HG02623 (cell line): ENCODE measurements around the gene NME8.
"Not testable (repeated sequence)": the region's sequence is repeated elsewhere in the genome, so short reads cannot be mapped to it uniquely, and the experiment has no call there.

Experiments used
- ATAC-seq: cut with Tn5 transposase; IDR thresholded peaks from one replicate; pipeline ENCODE4 v1.9.1; 2021; ENCODE audit warnings: moderate library complexity; ENCODE audit not compliant: unreplicated experiment

NME8 gene, protein sequence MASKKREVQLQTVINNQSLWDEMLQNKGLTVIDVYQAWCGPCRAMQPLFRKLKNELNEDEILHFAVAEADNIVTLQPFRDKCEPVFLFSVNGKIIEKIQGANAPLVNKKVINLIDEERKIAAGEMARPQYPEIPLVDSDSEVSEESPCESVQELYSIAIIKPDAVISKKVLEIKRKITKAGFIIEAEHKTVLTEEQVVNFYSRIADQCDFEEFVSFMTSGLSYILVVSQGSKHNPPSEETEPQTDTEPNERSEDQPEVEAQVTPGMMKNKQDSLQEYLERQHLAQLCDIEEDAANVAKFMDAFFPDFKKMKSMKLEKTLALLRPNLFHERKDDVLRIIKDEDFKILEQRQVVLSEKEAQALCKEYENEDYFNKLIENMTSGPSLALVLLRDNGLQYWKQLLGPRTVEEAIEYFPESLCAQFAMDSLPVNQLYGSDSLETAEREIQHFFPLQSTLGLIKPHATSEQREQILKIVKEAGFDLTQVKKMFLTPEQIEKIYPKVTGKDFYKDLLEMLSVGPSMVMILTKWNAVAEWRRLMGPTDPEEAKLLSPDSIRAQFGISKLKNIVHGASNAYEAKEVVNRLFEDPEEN

DNA sequence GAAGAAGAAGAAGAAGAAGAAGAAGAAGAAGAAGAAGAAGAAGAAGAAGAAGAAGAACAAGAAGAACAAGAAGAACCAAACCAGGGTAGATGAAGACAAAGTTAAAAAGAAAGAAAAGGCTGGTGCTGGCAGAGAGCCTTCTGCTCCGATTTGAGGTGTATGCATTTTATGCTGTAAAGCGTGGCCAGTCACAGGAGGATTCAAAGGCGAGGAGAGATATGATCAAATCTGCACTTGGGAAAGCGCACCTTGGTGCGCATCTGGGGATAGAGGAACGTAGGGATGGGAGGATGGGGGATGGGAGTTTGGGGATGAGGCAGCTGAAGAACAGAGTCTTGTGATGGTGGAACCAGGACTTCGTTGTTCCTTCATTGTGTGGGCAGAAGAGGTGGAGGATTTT lies at the start of gene NME8:
TSS of gene NME8 (plus strand) at position 301 of the 400 bp plus-strand sequence. CDS start 1,670 bp downstream, outside the sequence.
- ATAC-seq, result no peak

DNA sequence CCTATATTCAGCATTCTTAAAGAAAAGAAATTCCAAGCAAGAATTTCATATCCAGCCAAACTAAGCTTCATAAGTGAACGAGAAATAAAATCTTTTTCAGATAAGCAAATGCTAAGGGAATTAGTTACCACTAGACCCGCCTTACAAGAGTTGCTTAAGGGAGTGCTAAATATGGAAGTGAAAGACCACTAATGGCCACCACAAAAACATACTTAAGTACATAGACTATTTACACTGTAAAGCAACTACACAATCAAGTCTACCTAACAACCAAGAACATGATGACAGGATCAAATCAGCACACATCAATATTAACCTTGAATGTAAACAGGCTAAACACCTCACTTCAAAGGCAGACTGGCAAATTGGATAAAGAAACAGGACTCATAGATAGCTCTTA lies 42.2 kb upstream of the NME8 start:
- no peak for ATAC-seq

DNA sequence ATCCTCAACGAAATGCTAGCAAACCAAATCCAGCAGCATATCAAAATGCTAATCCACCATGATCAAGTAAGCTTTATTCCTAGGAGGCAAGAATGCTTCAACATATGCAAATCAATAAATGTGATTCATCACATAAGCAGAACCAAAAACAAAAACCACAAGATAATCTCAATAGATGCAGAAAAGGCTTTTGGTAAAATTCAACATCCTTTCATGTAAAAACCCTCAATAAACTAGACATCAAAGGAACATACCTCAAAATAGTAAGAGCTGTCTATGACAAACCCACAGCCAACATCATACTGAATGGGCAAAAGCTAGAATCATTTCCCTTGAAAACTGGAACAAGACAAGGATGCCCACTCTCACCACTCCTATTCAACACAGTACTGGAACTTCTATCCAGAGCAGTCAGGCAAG lies 36.2 kb upstream of the NME8 start:
- not testable (repeated sequence) for ATAC-seq

DNA sequence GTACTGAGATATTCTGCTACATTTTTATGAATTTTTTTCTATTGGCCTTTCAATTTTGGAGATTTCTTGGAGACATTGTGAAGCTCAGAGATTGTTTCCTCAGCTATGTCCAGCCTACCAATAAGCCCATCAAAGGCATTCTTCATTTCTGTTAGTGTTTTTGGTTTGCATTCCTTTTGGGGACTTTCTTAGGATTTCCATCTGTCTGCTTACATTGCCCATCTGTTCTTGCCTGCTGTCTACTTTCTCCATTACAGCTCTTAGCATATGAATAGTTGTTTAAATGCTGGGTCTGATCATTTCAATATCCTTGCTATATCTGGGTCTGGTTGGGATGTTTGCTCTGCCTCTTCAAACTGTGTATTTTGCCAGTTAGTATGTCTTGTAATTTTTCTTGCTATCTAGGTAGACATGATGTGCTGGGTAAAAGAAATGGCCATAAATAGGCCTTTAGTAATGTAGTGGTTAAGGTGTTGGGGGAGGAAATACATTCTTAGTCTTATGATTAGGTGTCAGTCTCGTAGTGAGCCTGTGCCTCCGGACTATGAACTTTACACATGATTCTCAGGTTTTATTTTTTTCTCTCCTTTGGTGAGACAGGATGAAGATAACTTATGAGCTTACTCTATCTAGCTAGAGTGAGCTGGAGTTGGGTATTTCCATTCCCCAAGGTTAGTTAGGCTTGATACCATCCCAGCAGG lies 32.6 kb upstream of the NME8 start:
- ATAC-seq, result peak; percentile 83

DNA sequence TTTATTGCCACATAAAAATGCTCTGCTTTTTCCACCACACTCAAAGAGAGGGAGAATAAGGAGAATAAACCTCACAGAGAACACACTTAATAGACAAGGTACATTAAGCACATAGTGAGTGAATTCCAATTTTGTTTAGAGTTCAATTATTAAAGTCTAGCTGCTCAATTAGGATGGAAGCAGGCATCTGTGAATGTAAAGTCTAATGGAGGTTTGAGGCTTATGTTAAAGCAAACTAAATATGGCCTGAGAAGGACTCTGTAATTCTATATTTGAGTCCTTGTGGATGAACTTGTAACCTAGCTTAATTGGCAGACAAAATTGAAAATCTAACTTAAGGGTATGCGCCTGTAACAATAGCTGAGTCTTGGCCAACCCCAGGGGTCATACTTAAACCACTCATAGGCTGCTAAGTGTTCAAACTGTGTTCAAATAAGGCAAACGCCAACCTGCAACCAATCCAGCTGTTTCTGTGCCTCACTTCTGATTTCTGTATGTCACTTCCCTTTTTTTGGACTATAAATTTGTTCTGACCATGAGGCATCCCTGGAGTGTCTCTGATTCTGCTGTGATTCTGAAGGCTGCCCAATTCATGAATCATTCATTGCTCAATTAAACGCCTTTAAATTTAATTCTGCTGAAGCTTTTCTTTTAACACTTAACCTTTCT lies 31.3 kb upstream of the NME8 start:
- no peak for ATAC-seq

DNA sequence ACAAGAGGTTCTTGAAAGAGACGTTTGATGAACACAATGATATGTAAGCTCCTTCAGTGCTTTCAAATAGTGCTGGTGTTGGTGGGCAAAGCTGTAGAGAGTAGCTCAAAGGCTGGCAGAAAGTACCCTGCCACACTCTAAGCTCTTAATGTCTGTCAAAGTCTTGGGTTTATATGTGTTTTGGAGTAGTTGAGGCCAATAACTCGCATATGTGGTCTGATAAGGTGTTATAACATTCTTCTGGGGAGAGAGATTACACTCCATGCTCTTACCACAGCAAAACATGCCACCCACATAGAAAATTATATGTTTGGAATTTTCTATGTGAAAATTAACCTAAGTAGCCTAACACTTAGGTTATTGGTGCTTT lies 30.8 kb upstream of the NME8 start:
- no peak for ATAC-seq

DNA sequence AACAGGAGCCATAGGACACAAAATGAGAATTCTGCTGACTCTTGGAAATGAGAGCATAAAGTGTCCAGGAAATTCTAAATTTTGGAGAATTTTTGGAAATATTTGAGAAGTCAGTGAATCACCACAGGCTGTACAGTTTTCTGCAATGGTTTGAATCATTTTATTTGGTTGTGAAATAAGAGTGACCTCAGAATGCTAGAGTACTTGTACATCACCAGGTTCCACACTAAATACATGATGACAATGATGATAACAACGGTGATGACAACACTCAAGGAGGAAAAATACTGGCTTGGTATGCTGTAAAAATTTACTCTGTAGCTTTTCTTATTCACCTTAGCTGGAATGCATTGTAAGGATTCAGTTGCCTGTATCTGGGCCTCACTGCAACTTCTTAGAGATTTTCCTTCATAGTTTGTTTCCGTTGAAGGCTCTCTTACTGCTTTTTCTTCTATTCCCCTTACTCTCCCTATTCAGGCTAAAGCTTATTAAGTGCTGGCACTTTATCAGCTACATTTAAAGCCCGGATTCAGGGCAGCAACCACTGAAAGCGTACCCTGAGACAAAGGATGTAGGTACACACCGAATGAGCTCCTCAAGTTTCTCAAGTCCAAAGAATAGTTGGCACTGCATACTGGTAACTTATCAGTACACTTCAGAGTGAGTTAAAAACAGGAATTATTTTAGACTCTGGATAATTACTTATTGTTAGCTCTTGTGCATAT lies 30.2 kb upstream of the NME8 start:
- no peak for ATAC-seq

DNA sequence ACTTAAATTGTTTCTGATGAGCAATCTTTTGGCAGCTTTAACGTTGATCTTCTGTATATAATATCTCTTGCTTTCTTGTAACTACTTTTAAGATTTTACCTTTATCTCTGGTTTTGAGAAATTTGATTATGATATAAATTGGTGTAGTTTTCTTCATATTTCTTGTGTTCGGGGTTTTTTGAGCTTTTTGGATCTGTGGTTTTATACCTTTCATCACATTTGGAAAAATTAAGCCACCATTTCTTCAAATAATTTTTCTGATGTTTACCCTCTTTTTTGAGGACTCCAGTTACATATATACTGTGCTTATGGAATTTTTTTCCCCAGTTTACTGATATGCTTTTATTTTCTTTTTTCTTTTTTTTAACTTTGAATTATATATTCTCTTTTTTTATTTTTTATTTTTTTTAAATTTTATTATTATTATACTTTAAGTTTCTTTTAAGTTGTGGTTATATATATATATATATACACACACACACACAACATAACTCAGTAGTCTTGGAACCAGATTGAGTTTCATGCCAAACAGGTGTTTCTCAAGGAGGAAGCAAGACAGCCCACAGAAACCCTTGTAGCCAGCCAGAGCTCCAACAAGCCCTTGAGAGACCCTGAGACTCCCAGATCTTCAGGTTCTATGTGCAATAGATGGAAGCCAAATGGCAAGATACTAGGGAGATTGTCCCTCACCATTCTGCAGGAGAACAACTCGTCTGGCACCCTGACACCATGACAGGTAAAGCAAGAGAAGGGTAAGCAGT lies 27.5 kb upstream of the NME8 start:
- ATAC-seq, result peak; percentile 83

DNA sequence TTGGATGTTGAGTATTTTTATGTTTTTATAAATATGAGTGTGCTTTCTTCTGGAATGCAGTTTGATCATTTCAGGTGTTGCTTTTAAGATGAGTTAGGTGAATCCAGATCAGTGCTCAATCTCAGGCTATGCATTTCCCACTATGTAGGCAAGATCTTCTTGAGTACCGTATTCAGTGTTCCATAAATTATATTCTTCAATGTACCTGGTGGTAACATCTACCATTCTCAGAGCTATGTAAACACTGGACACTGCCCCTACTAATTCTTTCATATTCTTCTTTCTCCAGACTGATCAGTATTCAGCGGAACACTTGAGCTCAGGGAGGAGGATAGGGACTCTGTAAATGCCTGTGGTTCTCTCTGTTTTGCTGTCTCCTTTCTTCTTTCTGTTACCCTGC lies 25.5 kb upstream of the NME8 start:
- ATAC-seq, result no peak

DNA sequence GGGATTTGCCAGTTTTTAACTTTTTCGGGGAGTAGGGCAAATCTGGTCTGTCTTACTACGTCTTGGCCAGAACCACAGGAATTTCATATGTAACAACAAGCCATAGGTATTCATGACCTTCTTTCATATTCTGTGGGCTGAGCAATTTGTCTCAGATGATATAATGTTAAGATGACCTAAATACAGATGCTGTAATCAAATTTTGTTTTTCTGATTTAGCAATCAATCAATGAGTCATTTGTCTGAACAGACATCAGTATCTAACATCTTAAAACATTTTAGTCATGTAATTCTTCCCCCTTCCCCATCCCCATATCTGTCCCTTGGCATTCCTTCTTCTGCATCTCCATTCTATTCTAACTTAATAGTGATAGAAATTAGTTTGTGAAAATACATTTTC lies 24.8 kb upstream of the NME8 start:
- no peak for ATAC-seq

DNA sequence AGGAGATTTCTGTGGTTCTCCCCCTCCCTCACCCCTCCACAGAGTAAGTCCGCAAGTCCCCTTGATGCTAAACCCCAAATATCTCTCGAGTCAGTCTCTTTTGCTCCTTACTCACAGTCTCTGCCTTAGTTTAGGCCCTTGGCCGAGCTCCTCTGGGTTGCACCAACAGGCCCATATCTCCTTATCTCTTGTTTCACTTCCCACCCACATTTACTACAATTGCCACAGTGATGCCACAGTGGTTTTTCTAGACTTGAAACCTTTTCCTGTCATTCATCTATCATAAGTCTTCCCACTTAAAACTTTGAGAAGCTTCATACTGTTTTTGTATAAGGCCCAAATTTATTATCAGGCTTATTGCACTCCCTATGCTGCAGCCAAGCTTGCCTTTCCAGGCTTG lies 23.4 kb upstream of the NME8 start:
- no peak for ATAC-seq

DNA sequence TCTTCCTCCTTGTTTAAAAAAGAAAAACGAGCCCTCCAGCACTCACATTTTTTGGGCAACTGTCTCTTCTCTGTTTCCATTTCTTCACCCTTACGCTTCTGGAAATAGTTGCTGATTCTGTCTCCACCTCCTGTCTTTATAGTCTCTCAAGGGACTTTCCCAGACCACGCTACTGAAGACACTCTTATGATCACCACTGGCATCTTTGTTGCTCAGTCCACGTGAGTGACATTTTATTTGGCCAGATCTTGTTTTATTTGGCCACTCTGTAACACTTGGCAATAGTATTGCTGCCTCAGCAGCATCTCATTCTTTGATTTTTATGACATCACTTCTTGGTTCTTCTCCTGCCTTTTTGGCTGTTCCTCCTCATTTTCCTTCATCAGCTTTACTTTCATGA lies 21.6 kb upstream of the NME8 start:
- no peak for ATAC-seq

DNA sequence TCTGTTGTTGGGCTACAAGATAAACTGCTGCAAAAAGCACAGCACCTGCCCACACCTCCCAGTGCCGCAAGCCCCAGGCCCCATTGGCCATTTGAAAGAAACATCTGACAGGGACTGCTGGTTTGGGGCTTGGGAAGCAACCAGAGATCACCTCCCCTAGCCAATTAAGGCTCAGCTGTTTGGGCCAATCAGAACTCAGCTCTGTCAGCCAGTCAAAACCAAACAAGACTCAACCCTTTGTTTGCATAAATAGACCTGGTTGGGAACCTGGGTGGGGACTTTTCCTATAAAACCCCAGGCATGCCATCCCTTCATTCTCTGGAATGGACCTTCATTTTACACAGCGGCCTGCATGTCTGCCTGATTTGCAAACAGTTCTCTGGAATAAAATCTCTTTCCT lies 17.2 kb upstream of the NME8 start:
- no peak for ATAC-seq

DNA sequence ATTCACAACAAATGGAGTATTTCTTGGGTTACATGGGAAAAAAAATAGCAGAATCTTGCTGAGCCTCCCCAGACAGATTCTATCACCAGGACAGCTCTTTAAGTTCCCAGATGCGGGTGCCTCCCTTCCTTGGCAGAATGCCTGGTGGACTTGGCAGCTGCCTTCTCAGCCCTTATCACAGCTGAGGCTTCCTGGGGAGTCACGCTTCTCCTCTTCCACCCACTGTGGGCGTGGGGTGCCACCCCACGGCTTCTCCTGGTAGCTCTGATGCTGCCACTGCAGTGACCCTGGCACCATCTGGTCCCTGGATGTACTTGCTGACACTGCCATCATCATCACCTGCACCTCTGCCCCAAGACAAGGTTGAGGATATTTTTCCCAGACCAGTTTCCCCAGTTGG lies 16.2 kb upstream of the NME8 start:
- ATAC-seq, result peak; percentile 88

DNA sequence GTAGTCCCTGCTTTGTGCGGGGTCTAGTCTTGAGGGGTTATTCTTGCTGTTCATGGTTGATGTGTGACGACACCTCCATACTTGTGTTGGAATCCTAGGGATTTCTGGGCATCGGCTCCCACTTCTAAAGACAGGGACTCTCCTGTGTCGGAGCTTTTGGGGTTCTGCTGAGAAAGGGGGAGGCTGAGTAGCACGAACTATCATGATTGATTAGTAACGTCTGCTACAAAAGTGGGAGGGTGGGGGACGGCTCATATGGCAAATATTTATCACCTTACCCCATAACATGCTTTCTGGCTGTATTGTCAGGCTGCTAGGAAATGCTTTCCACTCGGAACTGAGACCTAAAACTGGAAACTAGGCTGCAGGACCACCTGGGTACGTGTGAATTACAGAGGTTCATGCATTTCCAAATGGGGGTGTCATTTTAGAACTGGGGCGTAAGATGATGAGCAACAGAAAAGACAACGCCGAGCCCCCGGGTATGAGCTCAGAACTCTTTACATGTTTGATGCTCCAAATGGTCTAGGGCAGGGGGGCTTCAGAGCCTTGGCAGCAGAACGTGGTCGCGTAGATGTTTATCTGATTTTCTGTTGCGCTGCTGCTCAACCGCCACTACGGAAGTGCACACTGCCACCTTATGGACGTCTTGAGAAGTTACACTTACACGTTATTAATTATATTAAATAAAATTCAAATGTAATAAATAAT lies 15.1 kb upstream of the NME8 start:
- no peak for ATAC-seq

DNA sequence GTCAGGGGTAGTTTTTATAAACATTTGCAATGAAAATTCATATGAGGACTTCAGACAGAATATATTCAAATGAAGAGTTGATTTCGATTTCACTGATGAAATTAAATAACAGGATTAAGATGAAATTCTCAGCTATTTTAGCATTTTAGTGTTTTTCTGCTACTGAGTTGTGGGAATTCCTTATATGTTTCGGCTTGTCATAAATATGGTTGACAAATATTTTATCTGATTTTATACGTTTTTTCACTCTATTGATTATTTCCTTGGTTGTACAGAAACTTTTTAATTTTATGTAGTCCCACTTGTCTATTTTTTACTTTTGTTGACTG lies 14.6 kb upstream of the NME8 start:
- ATAC-seq, result no peak

DNA sequence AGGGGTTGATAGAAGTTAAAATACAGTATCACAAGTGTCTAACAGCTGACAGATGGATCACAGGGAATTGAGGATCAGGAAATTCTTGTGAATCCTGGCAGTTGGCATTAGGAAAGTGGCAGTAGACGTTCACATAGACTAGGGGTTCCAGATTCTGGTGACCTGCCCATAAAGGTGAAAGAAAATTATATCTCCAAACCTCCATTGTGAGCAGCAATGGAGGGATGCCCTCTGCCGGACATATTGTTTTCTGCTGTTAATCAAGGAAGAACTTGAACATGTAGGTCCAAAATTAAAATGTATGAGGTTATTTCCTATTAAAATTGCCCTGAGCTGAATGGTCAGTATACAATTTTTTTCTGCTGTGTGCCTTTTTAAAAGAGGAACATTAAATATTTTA lies 5.1 kb downstream of the NME8 start:
- no peak for ATAC-seq

DNA sequence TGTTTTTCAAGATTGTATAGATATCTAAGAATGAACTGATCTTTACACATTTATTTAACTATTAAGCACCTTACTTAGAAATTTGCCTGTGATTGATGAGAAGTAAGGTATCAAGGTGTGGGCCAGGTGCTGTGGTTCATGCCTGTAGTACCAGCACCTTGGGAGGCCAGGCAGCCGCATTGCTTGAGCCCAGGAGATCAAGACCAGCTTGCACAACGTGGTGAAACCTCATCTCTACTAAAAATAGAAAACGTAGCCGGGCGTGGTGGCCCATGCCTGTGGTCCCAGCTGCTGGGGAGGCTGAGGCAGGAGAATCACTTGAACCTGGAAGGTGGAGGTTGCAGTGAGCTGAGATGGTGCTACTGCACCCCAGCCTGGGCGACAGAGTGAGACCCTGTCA lies 33.7 kb downstream of the NME8 start:
- no peak for ATAC-seq

DNA sequence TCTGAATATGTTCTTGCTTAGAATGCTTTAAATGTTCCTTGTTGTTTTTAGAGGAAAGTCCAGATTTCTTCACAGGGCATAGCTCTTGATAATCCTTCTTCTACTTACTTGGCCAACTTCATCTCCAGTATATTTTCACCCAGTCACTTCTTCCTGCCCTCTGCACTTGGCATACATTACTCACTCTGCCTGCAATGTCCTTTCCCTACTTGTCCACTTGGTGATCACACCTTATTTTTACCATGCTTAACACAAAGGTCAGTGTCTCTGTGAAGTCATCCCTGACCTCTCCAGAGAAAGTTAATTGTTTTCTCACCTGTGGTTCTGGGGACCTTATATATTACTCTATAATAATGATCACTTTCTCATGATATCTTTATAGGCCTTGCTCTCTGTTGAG lies 45.0 kb downstream of the NME8 start:
- no peak for ATAC-seq

DNA sequence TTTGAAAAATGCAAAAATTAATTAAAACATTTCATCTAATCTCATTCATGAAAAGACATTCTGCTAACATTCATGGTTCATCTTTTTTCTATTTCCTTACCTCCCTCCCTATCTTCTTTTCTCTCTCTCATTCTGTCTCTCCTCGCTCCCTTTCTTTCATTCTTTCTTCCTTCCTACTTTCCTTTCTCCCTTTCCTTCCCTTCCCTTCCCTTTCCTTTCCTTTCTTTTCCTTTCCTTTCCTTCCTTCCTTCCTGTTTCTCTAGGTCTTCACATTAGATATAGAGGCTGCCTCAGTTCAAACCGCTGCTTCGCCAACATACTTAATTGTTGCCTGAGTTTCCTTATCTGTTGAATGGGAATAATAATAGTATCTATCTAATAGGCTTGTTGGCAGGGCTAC lies 46.3 kb downstream of the NME8 start:
- ATAC-seq, result no peak
